HFFc6 (cell line): Measurements from ENCODE around the gene SUPT7L. TPM values are rescaled to one million over a fixed set of nuclear protein-coding genes. Genes with fewer than 3 reads are reported as not detected.
A peak's percentile ranks its signal among the peaks of the same experiment; 100 is the strongest.
"Not testable (repeated sequence)": the region's sequence is repeated elsewhere in the genome, so short reads cannot be mapped to it uniquely, and the experiment has no call there.

Experiments used
- DNase-seq: peaks from one replicate; pipeline ENCODE4 v3.0.0-alpha.2; 2018
- H3K27ac Mint-ChIP-seq: 2 replicates; pipeline ENCODE4 v1.8.0; 2020; ENCODE audit warnings: mild to moderate bottlenecking, mixed read lengths
- H3K27me3 Mint-ChIP-seq: 2 replicates; pipeline ENCODE4 v1.8.0; 2021; ENCODE audit warnings: mild to moderate bottlenecking, moderate library complexity, mixed read lengths; ENCODE audit not compliant: insufficient read depth
- H3K36me3 Mint-ChIP-seq: 2 replicates; pipeline ENCODE4 v1.8.0; 2021; ENCODE audit warnings: low read depth, mixed read lengths
- H3K4me1 Mint-ChIP-seq: 2 replicates; pipeline ENCODE4 v1.8.0; 2020; ENCODE audit warnings: low read depth, mixed read lengths
- H3K4me3 Mint-ChIP-seq: 2 replicates; pipeline ENCODE4 v1.8.0; 2020; ENCODE audit warnings: mild to moderate bottlenecking, moderate library complexity, mixed read lengths
- H3K9me3 Mint-ChIP-seq: 2 replicates; pipeline ENCODE4 v1.8.0; 2020; ENCODE audit warnings: mild to moderate bottlenecking, mixed read lengths
- CTCF ChIP-seq: fragments of 200-600 bp; sonication (generic); IDR thresholded peaks from 2 replicates; pipeline ENCODE4 v1.5.0; 2021; ENCODE audit warnings: antibody characterized with exemption, mild to moderate bottlenecking
- total RNA-seq, 6 experiments: library from RNA; stranded (reverse); fragmentation: NEBNext Ultra II Directional; extraction: Animal tissue kit (Norgen Biotek cat#: 25700); gene quantifications; 2 replicates in 1 of 6; 3 replicates in 5 of 6; pipeline ENCODE4 v1.2.3, GENCODE V29; 2021

SUPT7L gene
- total RNA-seq, 6 experiments from 2014 or later, result 22.7 to 26.4 (median 24.2) TPM

GRCh38 chr2:27701676-27702075 lies 38.3 kb upstream of the SUPT7L start:
- no peak overlapping the region for H3K27ac Mint-ChIP-seq
- TF ChIP-seq CTCF, result no peak
- H3K4me1 Mint-ChIP-seq, result peaks cover 44% of the 10 kb centered on the region
- DNase-seq, result no peak
- no peak overlapping the region for H3K4me3 Mint-ChIP-seq
- peaks cover 6% of the 10 kb centered on the region; the same call in 1 of the 2 replicates for H3K36me3 Mint-ChIP-seq
- H3K27me3 Mint-ChIP-seq, result no peaks in the 10 kb centered on the region; the same call in 1 of the 2 replicates
- no peaks in the 10 kb centered on the region for H3K9me3 Mint-ChIP-seq

DNA sequence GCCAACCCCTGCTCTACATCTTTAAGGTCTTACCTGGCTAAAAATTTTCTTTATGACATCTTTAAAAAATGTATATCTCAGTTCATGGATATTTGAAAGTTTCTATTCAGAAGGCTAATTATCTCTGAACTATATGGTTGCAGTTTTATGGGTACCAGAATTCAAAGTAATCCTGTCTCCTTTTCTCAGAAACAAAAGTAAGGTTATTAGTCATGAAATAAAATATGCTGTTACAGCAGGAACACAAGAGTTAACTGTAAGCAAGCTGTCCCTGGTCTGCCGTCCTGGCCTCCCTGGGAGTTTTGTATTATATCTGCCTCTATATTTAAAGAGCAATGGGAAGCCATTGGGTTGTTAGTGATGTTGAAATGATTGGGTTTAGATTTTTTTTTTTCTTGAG lies 34.2 kb upstream of the SUPT7L start:
- DNase-seq, result no peak
- H3K27me3 Mint-ChIP-seq, result no peaks in the 10 kb centered on the region
- peaks cover 6% of the 10 kb centered on the region; the same call in 1 of the 2 replicates for H3K36me3 Mint-ChIP-seq
- no peak for TF ChIP-seq CTCF
- H3K4me3 Mint-ChIP-seq, result no peak overlapping the region
- no peak overlapping the region for H3K27ac Mint-ChIP-seq
- H3K9me3 Mint-ChIP-seq, result no peaks in the 10 kb centered on the region
- 0 out of 2 replicates have a peak, but pooled peaks cover 3% of the 10 kb centered on the region for H3K4me1 Mint-ChIP-seq

- no peaks in the 10 kb centered on the region for H3K9me3 Mint-ChIP-seq
- no peaks in the 10 kb centered on the region for H3K27me3 Mint-ChIP-seq
- no peak for DNase-seq
- TF ChIP-seq CTCF, result no peak
- H3K4me1 Mint-ChIP-seq, result no peaks in the 10 kb centered on the region
- no peak overlapping the region for H3K27ac Mint-ChIP-seq
- H3K4me3 Mint-ChIP-seq, result no peak overlapping the region
- peaks cover 5% of the 10 kb centered on the region for H3K36me3 Mint-ChIP-seq
Observed at GRCh38 chr2:27690052-27690451, 26.6 kb upstream of the SUPT7L start.

DNA sequence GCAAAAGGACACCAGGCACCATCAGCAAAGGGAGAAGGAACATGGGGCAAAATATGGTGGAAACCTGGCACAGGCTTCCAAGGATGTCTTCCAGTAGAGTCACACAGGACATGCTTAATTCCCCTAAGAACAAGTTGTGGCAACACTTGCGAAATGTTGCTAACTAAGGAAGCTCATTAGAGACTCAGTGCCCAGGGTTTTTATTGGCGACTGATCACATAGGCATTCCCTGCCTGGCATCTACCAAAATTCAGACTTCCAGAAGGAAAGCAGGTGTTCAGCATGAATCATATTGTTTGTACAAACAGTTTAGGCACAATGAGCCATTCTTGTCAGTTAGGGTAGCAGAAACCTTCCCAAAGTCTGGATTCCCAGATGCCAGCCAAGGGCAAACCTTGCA lies 26.0 kb upstream of the SUPT7L start:
- DNase-seq, result no peak
- Mint-ChIP-seq H3K4me1 (no peaks in the 10 kb centered on the region; the same call in 1 of the 2 replicates), H3K36me3 (peaks cover 12% of the 10 kb centered on the region), H3K4me3 (no peak overlapping the region), H3K9me3 (no peaks in the 10 kb centered on the region), H3K27ac (peak overlapping the region; percentile 5; the same call in 1 of the 2 replicates), H3K27me3 (no peaks in the 10 kb centered on the region)
- no peak for TF ChIP-seq CTCF

GRCh38 chr2:27687232-27687631 lies 23.8 kb upstream of the SUPT7L start:
- Mint-ChIP-seq H3K27me3 (peaks cover 2% of the 10 kb centered on the region; the same call in 1 of the 2 replicates), H3K4me1 (peaks cover 17% of the 10 kb centered on the region), H3K36me3 (peaks cover 23% of the 10 kb centered on the region), H3K27ac (no peak overlapping the region), H3K4me3 (no peak overlapping the region), H3K9me3 (no peaks in the 10 kb centered on the region)
- TF ChIP-seq CTCF, result no peak
- DNase-seq, result no peak

DNA sequence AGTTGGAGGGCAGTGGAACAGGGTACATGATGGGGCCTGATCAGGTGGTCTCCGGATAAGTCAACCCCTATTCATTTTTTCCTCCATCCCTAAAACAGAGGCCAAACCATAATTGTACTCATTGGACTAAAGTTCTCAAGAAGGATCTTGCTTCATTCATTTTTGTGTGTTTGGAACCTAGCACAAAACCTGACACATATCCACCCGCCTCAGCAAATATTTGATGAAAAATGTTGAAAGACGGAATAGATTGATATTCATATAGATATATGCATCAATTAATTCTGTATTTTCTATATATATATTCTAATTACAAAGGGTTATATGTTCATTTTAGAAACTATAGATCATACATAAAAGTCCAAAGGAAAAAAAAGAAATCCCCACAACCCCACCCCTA lies 22.2 kb upstream of the SUPT7L start:
- H3K9me3 Mint-ChIP-seq, result no peaks in the 10 kb centered on the region
- no peak for DNase-seq
- peaks cover 28% of the 10 kb centered on the region for H3K36me3 Mint-ChIP-seq
- peaks cover 2% of the 10 kb centered on the region; the same call in 1 of the 2 replicates for H3K27me3 Mint-ChIP-seq
- TF ChIP-seq CTCF, result no peak
- H3K4me3 Mint-ChIP-seq, result no peak overlapping the region
- no peak overlapping the region for H3K27ac Mint-ChIP-seq
- H3K4me1 Mint-ChIP-seq, result peaks cover 33% of the 10 kb centered on the region

- H3K4me3 Mint-ChIP-seq, DNase-seq, H3K27me3 Mint-ChIP-seq, H3K9me3 Mint-ChIP-seq: not testable (repeated sequence)
- Mint-ChIP-seq H3K36me3 (peaks cover 30% of the 10 kb centered on the region), H3K4me1 (peaks cover 37% of the 10 kb centered on the region), H3K27ac (peak overlapping the region; percentile 31; the same call in 1 of the 2 replicates)
Observed at GRCh38 chr2:27685006-27685405, 21.6 kb upstream of the SUPT7L start.
